Smooth muscle cell (in vitro differentiated cells): ENCODE results near the gene SNCA. TPM values are rescaled to one million over a fixed set of nuclear protein-coding genes. Genes with fewer than 3 reads are reported as not detected.

Source experiments
- DNase-seq: peaks from one replicate; lab custom pipeline; 2025; ENCODE audit not compliant: unreplicated experiment; lab: John Stamatoyannopoulos, UW
- H2AFZ ChIP-seq: fragments of 200-600 bp; sonication (generic); 2 replicates; pipeline ENCODE4 v1.6.0; 2016; ENCODE audit warnings: antibody characterized with exemption, low read depth, mild to moderate bottlenecking
- H3F3A ChIP-seq: fragments of 200-600 bp; sonication (generic); 2 replicates; pipeline ENCODE4 v1.6.0; 2017; ENCODE audit warnings: antibody characterized with exemption, low read depth
- H3K27ac ChIP-seq: fragments of 200-600 bp; sonication (generic); 2 replicates; pipeline ENCODE4 v1.5.1; 2016; ENCODE audit warnings: low read depth, mild to moderate bottlenecking
- H3K27me3 ChIP-seq: fragments of 200-600 bp; sonication (generic); 2 replicates; pipeline ENCODE4 v1.6.1; 2016; ENCODE audit warnings: low read depth, mild to moderate bottlenecking
- H3K36me3 ChIP-seq: fragments of 200-600 bp; sonication (generic); 2 replicates; pipeline ENCODE4 v1.5.1; 2016; ENCODE audit warnings: low read depth
- H3K4me1 ChIP-seq: fragments of 200-600 bp; sonication (generic); 2 replicates; pipeline ENCODE4 v1.5.1; 2016; ENCODE audit warnings: low read depth
- H3K4me2 ChIP-seq: fragments of 200-600 bp; sonication (generic); 2 replicates; pipeline ENCODE4 v1.6.0; 2016; ENCODE audit warnings: mild to moderate bottlenecking
- H3K4me3 ChIP-seq: fragments of 200-600 bp; sonication (generic); 2 replicates; pipeline ENCODE4 v1.5.1; 2016; ENCODE audit warnings: mild to moderate bottlenecking
- H3K79me2 ChIP-seq: fragments of 200-600 bp; sonication (generic); 2 replicates; pipeline ENCODE4 v1.6.0; 2016; ENCODE audit warnings: low read depth, mild to moderate bottlenecking
- H3K9ac ChIP-seq: fragments of 200-600 bp; sonication (generic); 2 replicates; pipeline ENCODE4 v1.6.0; 2016; ENCODE audit warnings: low read depth
- H3K9me3 ChIP-seq: fragments of 200-600 bp; sonication (generic); replicated peaks from 2 replicates; pipeline ENCODE4 v1.5.1; 2016; ENCODE audit warnings: low read depth
- H4K20me1 ChIP-seq: fragments of 200-600 bp; sonication (generic); 2 replicates; pipeline ENCODE4 v1.6.0; 2016; ENCODE audit warnings: low read depth
- CTCF ChIP-seq: fragments of 200-600 bp; sonication (generic); IDR thresholded peaks from 2 replicates; pipeline ENCODE4 v1.5.1; 2017; ENCODE audit warnings: borderline replicate concordance, mild to moderate bottlenecking, antibody characterized with exemption; ENCODE audit not compliant: insufficient read depth, poor library complexity, severe bottlenecking
- WGBS: methylation state at CpG from one replicate; pipeline ENCODE4 v1.1.7; 2016; ENCODE audit warnings: low lambda C conversion rate; 5-methylcytosine and 5-hydroxymethylcytosine counted together
- polyA plus RNA-seq: library from polyadenylated mRNA; unstranded; fragments of >200 nt; fragmentation: Nextera tagmentation; extraction: Ambion mirVana; gene quantifications from 2 replicates; pipeline ENCODE4 v1.2.1, GENCODE V29; 2016
- total RNA-seq: library from RNA; depleted of rRNA; stranded (reverse); fragments of >200 nt; gene quantifications from 2 replicates; pipeline ENCODE4 v1.2.3, GENCODE V29; 2014

SNCA gene
- total and polyA plus RNA-seq, 2 experiments from 2014 or later: 0.22 to 3.2 TPM

GRCh38 chr4:89773805-89774204, 63.2 kb downstream of the SNCA start:
- 71% methylated on average over 2 of the region's 2 CpGs for WGBS
- no peak for TF ChIP-seq CTCF
- Histone ChIP-seq H3K4me1 (no peaks in the 10 kb centered on the region), H3K27me3 (no peaks in the 10 kb centered on the region), H3K79me2 (no peaks in the 10 kb centered on the region), H3K4me3 (no peak overlapping the region), H3K27ac (no peak overlapping the region), H3K36me3 (no peaks in the 10 kb centered on the region), H2AFZ (no peak overlapping the region), H3K9ac (no peak overlapping the region), H3K9me3 (no peaks in the 10 kb centered on the region), H4K20me1 (no peaks in the 10 kb centered on the region), H3K4me2 (no peak overlapping the region), H3F3A (no peaks in the 10 kb centered on the region)
- no peak for DNase-seq

- Histone ChIP-seq H4K20me1 (no peaks in the 10 kb centered on the region), H2AFZ (no peak overlapping the region), H3K4me3 (no peak overlapping the region), H3K4me1 (no peaks in the 10 kb centered on the region), H3F3A (no peaks in the 10 kb centered on the region), H3K79me2 (no peaks in the 10 kb centered on the region), H3K36me3 (no peaks in the 10 kb centered on the region), H3K27ac (no peak overlapping the region), H3K27me3 (no peaks in the 10 kb centered on the region), H3K9me3 (no peaks in the 10 kb centered on the region), H3K9ac (no peak overlapping the region), H3K4me2 (no peak overlapping the region)
- no peak for DNase-seq
- 96% methylated on average over 3 of the region's 3 CpGs for WGBS
- no peak for TF ChIP-seq CTCF
Observed at GRCh38 chr4:89769856-89770255, 67.1 kb downstream of the SNCA start.

- H3K4me1 ChIP-seq: no peaks in the 10 kb centered on the region
- H4K20me1 ChIP-seq: no peaks in the 10 kb centered on the region
- H3K79me2 ChIP-seq: no peaks in the 10 kb centered on the region
- no peak overlapping the region for H3K4me2 ChIP-seq
- no peak overlapping the region for H3K4me3 ChIP-seq
- no peaks in the 10 kb centered on the region for H3K27me3 ChIP-seq
- no peak overlapping the region for H2AFZ ChIP-seq
- H3K9ac ChIP-seq: no peak overlapping the region
- no peak for TF ChIP-seq CTCF
- no peak overlapping the region for H3K27ac ChIP-seq
- H3K36me3 ChIP-seq: no peaks in the 10 kb centered on the region
- no peak for DNase-seq
- H3K9me3 ChIP-seq: no peaks in the 10 kb centered on the region
- no peaks in the 10 kb centered on the region for H3F3A ChIP-seq
Observed at GRCh38 chr4:89767924-89768323, 69.0 kb downstream of the SNCA start.

GRCh38 chr4:89765966-89766365, 71.0 kb downstream of the SNCA start:
- H3K4me1 ChIP-seq: no peaks in the 10 kb centered on the region
- no peak for DNase-seq
- H3K79me2 ChIP-seq: no peaks in the 10 kb centered on the region
- 92% methylated on average over 2 of the region's 2 CpGs for WGBS
- H3K9ac ChIP-seq: no peak overlapping the region
- H3K36me3 ChIP-seq: no peaks in the 10 kb centered on the region
- no peak overlapping the region for H3K27ac ChIP-seq
- H3F3A ChIP-seq: no peaks in the 10 kb centered on the region
- H2AFZ ChIP-seq: no peak overlapping the region
- no peak overlapping the region for H3K4me3 ChIP-seq
- no peaks in the 10 kb centered on the region for H3K9me3 ChIP-seq
- no peak for TF ChIP-seq CTCF
- no peaks in the 10 kb centered on the region for H4K20me1 ChIP-seq
- no peak overlapping the region for H3K4me2 ChIP-seq
- no peaks in the 10 kb centered on the region for H3K27me3 ChIP-seq
